HG03565 (cell line): Measurements from ENCODE around the gene SLC43A1.
"Not testable (repeated sequence)": the region's sequence is repeated elsewhere in the genome, so short reads cannot be mapped to it uniquely, and the experiment has no call there.

Experiments used
- ATAC-seq: cut with Tn5 transposase; IDR thresholded peaks from one replicate; pipeline ENCODE4 v1.9.1; 2021; ENCODE audit warnings: mild to moderate bottlenecking, moderate library complexity; ENCODE audit not compliant: unreplicated experiment

Gene SLC43A1

DNA sequence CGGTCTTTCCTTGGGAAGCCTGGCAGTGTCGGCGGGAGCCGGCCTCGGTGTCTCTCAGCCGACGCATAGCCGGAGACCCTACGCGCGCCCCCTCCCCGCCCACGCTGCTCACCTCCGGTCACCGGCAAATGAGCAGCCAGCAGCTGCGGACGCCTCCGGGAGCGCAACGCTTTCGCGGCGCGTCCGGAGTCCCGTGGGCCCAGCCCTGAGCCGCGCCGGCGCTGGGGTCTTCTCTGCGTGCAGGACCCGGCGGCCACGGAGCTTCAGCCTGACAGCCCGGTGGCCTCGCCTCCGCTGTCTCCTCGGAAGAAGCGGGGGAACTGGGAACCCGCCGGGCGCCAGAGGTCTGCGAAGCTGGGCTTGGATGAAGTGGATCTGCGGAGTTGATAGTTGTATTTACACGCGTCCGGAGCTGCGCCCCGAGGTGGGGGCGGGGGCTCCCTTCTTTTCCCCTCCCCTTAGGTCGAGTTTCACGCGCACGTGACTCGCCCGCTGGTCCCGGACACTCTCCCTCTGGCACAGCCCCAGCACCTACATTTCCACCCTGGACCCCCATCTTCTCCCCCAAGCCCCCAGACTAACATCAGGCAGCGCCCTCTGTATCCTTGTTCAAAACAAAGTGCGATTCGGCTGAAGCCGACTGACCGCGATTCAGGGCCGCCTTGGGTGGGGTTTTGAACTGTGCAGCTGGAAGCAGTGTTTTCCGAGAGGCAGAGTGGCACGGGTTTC is at the start of gene SLC43A1:
Gene SLC43A1, minus strand, starts transcription at position 371 of the 729 bp plus-strand sequence. CDS start 1,591 bp downstream, outside the sequence.
- no peak for ATAC-seq

DNA sequence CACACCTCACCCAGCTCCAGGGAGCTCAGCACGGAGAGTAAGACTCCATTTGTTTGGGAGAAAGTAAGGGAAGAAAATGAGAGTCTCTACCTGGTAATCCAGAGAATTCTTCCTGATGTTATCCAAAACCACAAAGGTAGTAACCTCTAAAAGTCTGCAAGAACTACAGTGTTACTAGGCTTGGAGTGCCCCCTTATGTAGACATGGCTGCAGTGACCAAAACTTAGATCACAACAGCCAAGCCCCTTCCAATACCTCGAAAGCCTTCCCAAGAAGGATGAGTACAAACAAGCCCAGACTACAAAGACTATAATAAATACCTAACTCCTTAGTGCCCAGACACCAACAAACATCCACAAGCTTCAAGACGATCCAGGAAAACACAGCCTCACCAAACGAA is 47.1 kb upstream of the SLC43A1 start:
- ATAC-seq, result no peak

DNA sequence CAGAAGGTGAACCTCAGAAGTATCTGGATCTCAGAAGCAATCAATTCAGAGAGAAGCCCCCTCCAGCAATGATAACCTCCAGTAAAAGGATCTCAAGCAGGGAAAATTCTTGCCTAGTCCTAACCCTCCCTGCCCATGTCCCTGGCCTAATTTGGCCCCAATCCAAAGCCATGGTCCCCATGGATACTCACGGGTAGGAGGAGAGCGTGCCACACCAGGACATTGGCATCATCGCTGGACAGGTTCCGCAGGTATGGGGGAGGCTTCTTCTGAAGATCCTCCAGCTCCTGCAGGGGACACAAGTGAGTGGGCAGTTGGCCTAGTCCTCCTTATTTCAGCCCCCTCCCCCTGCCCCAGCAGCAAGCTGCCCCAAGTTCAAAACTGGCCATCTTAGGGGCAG is 44.6 kb upstream of the SLC43A1 start:
- ATAC-seq, result no peak

DNA sequence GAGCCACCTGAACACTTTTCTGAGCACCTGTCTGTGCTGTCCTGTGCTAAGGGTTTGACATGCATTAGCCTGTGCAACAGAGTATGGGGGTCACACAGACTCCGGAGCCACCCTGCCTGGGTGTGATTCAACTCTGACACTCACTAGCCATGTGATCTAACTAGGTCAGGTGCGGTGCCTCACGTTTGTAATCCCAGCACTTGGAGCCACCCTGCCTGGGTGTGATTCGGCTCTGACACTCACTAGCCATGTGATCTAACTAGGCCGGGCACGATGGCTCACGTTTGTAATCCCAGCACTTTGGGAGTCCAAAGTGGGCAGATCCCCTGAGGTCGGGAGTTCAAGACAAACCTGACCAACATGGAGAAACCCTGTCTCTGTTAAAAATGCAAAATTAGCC is 40.5 kb upstream of the SLC43A1 start:
- ATAC-seq, result no peak

DNA sequence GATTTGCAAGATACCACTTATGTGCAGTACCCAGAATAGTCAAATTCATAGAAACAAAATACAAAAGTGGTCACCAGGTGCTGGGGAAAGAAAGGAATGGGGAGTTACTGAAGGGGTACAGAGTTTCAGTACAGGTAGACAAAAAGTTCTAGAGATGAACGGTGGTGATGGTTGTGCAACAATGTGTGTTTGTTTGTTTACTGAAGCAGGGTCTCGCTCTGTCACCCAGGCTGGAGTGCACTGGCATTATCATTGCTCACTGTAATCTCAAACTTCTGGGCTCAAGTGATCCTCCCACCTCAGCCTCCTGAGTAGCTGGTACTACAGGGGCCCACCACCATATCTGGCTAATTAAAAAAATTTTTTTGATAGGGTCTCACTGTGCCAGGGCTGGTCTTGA is 39.9 kb upstream of the SLC43A1 start:
- no peak for ATAC-seq

DNA sequence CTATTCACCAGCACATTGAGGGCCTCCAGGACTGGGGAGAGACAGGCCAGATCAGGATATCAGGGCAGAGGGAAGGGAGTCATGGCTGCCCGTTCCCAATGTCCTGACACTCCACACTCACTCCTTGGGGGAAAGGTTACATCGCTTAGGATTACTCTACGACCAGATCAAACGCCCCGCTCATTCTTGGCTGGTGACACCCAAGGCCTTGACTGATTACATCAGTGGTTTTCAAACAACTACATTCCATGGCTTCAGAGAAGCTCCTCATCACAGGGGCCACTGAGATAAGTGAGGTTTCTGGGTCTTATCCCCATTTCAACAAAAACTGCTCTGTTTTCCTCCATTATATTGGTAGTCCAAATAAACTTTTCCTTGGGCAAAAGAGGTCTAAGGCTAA is 37.0 kb upstream of the SLC43A1 start:
- no peak for ATAC-seq

DNA sequence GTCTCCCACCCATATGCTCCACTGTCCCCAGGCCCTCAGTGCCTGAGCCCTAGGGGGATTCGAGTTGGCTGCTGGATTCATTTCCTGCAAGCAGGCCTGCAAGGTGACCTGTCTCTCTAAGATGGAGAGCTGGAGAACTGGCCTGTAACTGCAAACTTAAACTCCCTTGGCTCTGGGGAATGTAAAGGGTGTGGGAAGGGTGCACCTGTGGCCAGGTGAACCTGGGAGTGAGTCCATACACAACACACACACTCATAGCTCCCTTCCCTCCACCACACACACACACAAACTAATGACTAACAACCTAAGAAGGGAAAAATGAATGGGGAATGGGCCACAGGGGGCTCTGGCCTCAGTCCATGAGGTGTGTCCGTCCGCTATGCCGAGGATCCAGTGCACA is 36.4 kb upstream of the SLC43A1 start:
- ATAC-seq, result no peak

DNA sequence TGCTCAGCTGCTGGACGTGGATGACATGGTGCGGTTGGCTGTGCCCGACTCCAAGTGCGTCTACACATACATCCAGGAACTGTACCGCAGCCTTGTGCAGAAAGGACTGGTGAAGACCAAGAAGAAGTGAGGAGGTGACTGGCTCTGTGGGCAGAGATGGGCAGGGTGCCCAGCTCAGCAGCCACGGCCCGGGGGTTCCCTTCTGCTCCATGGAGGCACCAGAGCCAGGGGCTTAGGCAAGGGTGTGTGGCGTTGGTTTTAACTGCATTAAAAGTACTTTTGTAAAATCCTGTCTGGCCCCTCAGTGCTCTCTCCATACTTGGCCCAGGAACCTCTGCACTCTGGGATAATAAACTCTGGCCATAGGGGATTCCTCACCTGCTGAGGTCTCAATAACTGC is 34.5 kb upstream of the SLC43A1 start:
- no peak for ATAC-seq

DNA sequence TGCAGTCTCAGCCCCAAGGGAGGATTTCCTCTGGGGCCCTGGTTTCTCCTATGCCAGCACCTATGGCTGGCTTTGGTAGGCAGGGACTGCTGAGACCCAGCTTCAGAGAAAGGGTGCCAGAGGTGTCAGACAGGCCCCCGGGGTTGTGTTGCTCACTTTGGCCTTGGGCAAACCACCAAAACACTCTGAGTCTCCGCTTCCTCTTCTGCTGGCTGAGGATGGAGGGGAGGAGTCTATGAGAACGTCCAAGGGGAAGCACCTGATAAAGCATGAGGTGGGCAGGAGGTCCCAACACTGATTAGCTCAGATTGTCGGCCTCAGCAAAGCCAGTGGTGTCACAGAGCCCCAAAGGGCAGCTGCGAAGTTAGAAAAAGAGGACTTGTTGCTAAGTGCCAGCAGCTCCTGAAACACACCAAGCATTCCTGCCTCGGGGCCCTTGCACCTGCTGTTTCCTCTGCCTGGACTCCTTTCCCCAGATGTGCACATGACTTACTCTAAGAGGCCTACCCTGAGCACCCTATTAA is 32.4 kb upstream of the SLC43A1 start:
- ATAC-seq, result peak; percentile 80

DNA sequence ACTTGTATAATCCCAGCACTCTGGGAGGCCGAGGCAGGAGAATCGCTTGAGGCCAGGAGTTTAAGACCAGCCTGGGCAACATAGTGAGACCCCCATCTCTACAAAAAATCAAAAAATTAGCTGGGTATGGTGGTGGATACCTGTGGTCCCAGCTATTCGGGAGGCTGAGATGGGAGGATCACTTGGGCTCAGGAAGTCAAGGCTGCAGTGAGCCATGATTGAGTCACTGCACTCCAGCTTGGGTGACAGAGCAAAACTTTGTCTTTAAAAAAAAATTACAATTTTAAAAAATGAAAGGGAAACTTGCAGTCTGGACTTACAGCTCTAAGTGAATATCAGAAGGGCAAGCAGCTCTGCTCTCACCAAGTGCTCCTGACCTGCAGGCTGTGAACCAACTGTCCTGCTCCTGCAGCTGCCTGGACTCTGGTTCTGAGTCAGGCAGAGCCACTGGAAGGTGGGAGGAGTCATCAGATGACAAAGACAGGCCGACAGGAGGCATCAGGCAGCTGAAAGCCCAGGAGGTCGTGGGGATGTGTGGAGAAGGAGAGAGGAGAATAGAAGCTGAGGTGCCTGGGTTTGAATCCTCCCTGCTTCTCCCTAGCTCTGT is 31.5 kb upstream of the SLC43A1 start:
- peak; percentile 84 for ATAC-seq

DNA sequence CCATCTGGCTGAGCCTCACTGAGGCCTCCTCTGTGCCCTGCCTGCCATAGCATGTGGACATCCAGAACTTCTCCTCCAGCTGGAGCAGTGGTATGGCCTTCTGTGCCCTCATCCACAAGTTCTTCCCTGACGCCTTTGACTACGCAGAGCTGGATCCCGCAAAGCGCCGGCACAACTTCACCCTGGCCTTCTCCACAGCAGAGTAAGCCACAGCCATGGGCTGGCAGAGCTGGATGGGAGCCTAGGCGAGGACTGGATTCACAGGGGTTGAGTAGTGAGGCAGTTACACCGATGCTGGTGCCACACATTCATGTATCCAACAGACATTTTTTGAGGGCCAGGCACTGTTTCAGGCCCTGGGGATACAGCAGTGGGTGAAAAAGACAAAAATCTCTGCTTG is 30.9 kb upstream of the SLC43A1 start:
- no peak for ATAC-seq

DNA sequence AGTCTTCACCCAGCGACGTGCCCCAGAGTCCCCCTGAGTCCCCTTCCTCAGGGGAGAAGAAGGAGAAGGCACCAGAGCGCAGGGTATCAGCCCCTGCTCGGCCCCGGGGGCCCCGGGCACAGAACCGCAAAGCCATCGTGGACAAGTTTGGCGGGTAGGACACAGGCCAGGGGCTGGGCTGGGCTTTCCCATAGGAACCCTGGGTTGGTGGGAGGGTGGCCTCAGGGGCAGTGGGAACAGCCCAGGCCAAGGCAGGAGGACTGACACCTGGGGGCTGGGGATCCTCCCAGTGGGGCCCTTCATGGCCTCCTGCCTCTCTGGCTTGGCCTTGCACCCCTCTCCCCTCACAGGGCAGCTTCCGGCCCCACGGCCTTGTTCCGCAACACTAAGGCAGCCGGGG is 30.4 kb upstream of the SLC43A1 start:
- ATAC-seq, result no peak

DNA sequence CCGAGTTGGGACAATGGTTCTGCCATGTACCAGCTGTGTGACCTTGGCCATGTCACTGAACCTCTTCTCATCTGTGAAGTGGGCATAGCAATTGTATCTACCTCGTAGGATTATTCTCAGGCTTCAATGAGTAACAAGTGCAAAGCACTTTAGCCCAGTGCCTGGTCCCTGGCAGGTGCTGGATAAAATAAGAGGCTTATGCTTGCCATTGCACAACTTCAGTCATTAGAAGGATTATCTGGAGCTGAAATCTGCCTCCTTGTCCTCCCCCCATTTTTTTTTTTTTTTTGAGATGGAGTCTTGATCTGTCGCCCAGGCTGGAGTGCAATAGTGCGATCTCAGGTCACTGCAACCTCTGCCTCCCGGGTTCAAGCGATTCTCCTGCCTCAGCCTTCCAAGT is 29.1 kb upstream of the SLC43A1 start:
- ATAC-seq, result no peak

DNA sequence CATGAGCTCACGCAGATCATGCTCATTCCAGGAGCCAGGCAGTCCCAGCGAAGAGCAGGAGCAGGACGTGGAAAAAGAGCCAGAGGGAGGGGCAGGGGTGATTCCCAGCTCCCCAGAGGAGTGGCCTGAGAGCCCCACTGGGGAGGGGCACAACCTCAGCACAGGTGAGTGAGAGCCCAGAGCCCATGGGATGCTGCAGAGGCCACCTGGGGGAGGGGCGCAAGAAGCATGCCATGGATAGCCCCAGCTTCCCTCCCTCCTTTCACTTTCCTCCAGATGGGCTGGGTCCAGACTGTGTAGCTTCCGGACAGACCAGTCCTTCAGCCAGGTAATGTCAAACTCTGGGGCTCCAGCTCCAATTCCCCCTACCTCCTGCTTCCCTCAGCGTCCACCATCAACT is 28.1 kb upstream of the SLC43A1 start:
- ATAC-seq, result no peak

DNA sequence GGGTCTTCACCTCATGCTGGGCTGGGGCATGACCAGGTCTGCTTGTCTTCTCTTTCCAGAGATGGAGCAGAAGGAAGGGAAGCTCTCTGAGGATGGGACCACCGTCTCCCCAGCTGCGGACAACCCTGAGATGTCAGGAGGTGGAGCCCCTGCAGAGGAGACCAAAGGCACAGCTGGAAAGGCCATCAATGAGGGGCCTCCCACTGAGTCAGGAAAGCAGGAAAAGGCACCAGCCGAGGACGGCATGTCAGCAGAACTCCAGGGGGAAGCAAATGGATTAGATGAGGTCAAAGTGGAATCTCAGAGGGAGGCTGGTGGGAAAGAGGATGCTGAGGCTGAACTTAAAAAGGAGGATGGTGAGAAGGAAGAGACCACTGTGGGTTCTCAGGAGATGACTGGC is 27.1 kb upstream of the SLC43A1 start:
- no peak for ATAC-seq

DNA sequence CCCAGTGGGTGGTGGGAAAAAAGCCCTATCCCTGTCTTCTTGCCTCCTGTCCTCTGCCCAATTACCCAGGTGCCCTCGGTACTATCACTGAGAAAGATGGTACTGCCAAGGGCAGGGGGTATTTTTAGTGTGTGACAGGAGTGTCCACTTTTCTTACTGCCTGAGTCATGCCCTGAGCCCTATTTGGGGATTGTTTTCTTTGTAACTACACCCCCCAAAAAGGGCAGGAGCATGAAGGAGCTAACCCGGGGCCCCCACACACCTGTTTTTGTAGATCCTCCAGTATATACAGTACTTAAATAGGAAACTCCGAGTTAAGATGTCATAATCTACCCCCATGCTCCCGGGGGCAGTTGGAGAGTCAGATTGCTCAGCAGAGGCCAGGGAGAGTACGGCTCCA is 25.7 kb upstream of the SLC43A1 start:
- no peak for ATAC-seq

DNA sequence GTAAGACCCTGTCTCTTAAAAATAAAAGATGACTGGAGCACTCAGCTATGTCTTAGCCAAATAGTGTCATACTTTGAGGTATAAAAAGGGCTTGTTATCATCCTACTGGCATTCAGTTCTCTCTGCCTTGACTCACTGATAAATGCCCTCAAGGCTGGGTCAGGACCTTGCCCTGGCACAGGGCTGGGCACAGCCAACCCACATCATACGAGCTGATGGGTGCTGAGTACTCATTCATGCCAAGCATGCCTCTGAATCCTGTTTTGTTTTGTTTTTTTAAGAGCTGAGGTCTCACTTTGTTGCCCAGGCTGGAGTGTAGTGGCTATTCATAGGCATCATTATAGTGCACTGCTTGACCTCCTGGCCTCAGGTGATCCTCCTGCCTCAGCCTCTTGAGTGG is 23.8 kb upstream of the SLC43A1 start:
- ATAC-seq, result no peak

DNA sequence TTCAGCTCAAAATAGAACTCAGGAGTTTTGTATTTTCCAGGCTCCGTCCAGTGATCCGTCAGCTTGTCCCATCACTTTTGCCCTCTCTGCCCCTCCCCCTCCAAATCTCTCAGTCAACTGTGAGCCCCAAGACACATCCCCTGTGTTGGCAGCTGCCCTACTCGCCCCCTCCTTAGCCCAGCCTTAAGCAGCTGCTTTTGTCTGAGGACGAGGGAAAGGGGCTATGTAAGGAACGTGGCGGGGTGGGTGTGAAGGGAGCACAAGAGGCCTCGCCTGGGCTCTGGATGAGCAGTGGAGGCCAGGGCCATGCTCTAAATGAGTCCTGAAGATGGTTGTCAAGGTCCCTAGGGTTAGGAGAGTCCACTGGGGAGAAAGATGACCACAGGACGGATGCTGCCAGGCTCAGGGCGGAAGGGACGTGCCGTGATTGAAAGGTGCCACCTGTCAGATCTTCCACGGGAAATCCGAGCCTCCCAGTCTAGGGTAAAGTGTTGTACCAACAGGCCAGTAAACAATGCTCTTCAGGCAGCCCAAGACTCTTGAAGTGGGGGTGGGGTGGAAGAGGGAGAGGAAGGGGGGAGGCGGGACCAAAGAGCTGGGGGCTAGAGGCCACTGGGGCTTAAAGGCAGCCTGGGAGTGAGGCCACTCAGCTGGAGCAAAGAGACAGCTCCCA is 21.6 kb upstream of the SLC43A1 start, which contains the start of gene SMTNL1:
Gene SMTNL1, plus strand, starts transcription at position 649 of the 673 bp plus-strand sequence. CDS start 5,048 bp downstream, outside the sequence.
- ATAC-seq, result no peak

DNA sequence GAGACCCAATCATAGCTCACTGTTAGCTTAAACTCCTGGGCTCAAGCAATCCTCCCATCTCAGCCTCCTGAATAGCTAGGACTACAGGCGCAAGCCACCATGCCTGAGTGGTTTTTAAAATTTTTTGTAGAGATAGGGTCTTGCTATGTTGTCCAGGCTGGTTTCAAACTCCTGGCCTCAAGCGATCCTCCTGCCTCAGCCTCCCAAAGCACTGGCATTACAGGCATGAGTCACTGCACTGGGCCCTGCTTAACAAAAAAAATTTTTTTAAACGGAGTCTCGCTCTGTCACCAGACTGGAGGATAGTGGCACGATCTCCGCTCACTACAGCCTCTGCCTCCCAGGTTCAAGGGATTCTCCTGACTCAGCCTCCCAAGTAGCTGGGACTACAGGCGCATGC is 18.9 kb upstream of the SLC43A1 start:
- not testable (repeated sequence) for ATAC-seq

DNA sequence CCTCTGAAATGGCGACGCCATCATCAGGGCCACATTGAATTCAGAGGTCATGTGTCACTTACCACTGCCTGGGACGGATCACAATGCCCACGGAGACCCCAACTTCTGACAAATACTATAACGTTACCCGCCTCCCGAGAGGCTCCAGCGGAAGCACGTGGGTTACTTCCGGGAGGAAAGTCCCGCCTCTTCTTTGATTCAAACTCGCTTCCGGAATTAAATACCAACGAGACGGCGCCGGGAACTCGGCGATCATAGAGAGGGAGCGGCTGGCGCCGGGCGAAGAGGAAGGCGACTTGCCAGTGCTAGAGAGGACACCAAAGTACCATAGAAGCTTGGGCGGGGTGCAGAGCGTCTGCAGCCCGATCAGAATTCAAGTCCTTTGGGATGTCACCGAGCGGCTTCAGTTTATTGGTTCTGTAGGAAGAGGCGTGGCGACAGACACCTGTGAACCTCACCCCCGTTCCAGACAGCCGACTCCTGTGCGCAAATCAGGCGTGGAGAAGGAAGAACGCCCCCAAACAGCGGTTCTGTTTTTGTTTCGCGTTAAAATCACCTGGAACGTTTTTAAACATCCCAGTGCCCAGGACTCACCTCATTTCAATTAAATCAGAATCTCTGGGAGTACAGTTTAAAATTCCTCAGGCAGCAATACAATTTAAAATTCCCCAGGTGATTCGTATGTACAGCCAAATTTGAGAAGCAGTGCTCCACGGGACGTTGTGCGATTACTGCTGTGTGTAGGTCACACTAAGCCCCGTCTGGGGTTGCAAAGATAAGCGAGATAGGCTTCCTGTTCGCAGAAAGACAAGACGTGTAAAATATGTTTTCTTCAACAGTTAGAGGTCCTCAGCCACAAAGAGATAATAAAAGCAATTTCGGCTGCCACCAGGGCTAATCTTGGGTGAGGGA is 15.3 kb upstream of the SLC43A1 start, which contains the start of gene TIMM10:
Gene TIMM10, minus strand, starts transcription at position 159 of the 912 bp plus-strand sequence. CDS start 565 bp downstream, outside the sequence.
- peak; percentile 98 for ATAC-seq

DNA sequence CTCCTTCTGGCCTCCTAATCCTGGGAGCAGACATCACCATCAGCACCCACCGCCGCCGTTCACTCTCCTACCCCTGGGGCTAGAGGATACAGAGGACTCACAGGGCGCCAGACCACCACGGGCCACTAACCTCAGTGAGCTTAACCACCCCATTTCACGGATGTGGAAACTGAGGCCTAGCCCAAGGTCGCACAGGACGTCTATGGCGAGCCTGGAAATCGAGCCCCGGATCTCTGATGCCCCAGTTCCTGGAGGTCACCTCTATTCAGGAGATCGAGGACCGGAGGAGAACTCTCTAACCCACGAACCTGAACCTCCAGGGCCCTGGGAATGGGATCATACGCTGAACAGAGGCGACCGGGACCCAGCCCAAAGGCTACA is 14.7 kb upstream of the SLC43A1 start:
- no peak for ATAC-seq
